ENCODE data around the gene CD55.

The CD55 gene

DNA sequence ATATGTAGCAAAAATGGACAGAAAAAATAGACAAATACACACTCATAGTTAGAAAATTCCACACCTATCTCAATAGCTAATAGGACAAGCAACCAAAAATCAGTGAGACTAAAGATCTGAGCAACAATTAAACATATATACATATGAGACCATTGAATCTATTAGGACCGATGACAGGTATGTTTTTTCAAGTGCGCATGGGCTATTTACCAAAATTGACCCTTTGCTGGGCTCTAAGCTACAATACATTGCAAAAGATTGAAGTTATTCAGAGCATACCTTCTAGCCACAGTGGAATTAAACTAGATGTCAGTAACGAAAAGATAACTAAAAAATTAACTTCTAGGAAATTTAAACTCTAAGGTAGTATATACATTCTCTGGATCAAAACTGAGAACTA, 13.7 kb downstream of the CD55 start:
- Histone ChIP-seq H3K27me3 (ENCODE audit: low read length) (no peaks in the 10 kb centered on the region), H3F3A (ENCODE audit: insufficient read depth) (no peaks in the 10 kb centered on the region), H4K20me1 (ENCODE audit: low read depth, low read length) (no peaks in the 10 kb centered on the region), H3K9me2 (replicated peaks; ENCODE audit: insufficient read depth, low read length) (no peaks in the 10 kb centered on the region), H3K9me3 (ENCODE audit: insufficient read depth, low read length) (peaks cover 7% of the 10 kb centered on the region; the same call in 1 of the 2 replicates), H3K9ac (ENCODE audit: low read length) (no peak overlapping the region), H3K4me2 (ENCODE audit: low read depth, low read length, poor library complexity, severe bottlenecking) (no peak overlapping the region), H3K36me3 (ENCODE audit: low read length) (peaks cover 7% of the 10 kb centered on the region), H2AFZ (ENCODE audit: low read depth, low read length, severe bottlenecking) (no peak overlapping the region), H3K4me3 (ENCODE audit: insufficient read depth, low read length, poor library complexity, severe bottlenecking) (no peak overlapping the region), H3K79me2 (ENCODE audit: insufficient read depth, low read length) (no peaks in the 10 kb centered on the region), H3K27ac (ENCODE audit: low read depth, low read length) (no peak overlapping the region)
- TF ChIP-seq EZH2phosphoT487 (conservative IDR thresholded peaks at IDR 0.05; ENCODE audit: low read length) = no peak
- TF ChIP-seq, protein P1, sequence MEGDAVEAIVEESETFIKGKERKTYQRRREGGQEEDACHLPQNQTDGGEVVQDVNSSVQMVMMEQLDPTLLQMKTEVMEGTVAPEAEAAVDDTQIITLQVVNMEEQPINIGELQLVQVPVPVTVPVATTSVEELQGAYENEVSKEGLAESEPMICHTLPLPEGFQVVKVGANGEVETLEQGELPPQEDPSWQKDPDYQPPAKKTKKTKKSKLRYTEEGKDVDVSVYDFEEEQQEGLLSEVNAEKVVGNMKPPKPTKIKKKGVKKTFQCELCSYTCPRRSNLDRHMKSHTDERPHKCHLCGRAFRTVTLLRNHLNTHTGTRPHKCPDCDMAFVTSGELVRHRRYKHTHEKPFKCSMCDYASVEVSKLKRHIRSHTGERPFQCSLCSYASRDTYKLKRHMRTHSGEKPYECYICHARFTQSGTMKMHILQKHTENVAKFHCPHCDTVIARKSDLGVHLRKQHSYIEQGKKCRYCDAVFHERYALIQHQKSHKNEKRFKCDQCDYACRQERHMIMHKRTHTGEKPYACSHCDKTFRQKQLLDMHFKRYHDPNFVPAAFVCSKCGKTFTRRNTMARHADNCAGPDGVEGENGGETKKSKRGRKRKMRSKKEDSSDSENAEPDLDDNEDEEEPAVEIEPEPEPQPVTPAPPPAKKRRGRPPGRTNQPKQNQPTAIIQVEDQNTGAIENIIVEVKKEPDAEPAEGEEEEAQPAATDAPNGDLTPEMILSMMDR (IDR thresholded peaks at IDR 0.05; ENCODE audit: insufficient read depth, low read length, poor library complexity, severe bottlenecking) = no peak

DNA sequence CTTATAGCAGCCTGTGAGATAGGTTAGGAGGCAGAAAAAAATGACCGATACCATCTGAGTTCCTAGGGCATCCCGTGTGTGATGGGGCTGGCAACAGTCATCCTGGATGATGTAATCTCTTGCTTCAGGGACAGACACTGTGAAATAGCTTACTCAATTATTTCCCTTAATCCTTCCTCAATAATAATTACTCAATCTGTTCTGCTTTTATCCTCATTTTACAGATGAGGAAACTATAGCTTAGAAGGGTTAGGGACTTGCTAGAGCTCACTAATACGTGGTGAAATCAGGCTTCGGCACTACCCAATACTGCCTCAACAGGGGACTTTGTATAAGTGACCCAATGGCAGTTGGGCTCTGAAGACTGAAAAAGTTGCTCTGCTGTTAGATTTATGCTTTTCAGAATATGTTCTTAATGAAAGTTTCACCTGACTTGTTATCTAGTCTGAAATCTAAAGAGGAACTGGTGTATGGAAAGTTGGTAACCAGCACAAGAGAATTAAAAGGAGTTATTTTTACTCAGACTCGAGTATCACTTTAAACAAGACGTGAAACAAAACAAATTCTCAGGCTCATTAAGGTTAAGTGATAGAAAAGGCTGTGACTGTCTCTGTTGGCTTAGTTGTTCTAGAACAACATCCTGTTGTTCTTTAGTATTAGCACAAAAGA, 14.4 kb downstream of the CD55 start:
- no peak overlapping the region for H3K27ac ChIP-seq (ENCODE audit: low read depth, low read length)
- H3K27me3 ChIP-seq (ENCODE audit: low read length) = no peaks in the 10 kb centered on the region
- H2AFZ ChIP-seq (ENCODE audit: low read depth, low read length, severe bottlenecking) = no peak overlapping the region
- H3K4me3 ChIP-seq (ENCODE audit: insufficient read depth, low read length, poor library complexity, severe bottlenecking) = no peak overlapping the region
- H3K9me3 ChIP-seq (ENCODE audit: insufficient read depth, low read length) = peaks cover 7% of the 10 kb centered on the region; the same call in 1 of the 2 replicates
- no peak overlapping the region for H3K4me2 ChIP-seq (ENCODE audit: low read depth, low read length, poor library complexity, severe bottlenecking)
- TF ChIP-seq EZH2phosphoT487 (conservative IDR thresholded peaks at IDR 0.05; ENCODE audit: low read length) = no peak
- H3K9ac ChIP-seq (ENCODE audit: low read length) = no peak overlapping the region
- H3K9me2 ChIP-seq (replicated peaks; ENCODE audit: insufficient read depth, low read length) = no peaks in the 10 kb centered on the region
- no peaks in the 10 kb centered on the region for H4K20me1 ChIP-seq (ENCODE audit: low read depth, low read length)
- H3F3A ChIP-seq (ENCODE audit: insufficient read depth) = no peaks in the 10 kb centered on the region
- no peaks in the 10 kb centered on the region for H3K79me2 ChIP-seq (ENCODE audit: insufficient read depth, low read length)
- H3K36me3 ChIP-seq (ENCODE audit: low read length) = peaks cover 7% of the 10 kb centered on the region

DNA sequence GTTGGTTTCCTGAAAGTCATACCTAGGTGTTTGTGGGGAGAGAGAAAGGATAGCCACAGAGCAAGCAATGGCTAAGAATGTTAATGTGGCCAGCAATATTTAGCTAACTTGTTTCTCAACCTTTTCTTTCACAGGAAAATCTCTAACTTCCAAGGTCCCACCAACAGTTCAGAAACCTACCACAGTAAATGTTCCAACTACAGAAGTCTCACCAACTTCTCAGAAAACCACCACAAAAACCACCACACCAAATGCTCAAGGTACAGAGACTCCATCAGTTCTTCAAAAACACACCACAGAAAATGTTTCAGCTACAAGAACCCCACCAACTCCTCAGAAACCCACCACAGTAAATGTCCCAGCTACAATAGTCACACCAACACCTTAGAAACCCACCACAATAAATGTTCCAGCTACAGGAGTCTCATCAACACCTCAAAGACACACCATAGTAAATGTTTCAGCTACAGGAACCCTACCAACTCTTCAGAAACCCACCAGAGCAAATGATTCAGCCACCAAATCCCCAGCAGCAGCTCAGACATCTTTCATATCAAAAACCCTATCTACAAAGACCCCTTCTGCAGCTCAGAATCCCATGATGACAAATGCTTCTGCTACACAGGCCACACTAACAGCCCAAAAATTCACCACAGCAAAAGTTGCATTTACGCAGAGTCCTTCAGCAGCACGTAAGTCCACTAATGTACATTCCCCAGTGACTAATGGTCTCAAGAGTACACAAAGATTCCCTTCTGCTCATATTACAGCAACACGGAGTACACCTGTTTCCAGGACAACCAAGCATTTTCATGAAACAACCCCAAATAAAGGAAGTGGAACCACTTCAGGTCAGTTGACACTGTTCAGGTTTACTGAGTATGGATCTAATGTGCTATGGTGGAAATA, 15.3 kb downstream of the CD55 start:
- no peaks in the 10 kb centered on the region for H3K79me2 ChIP-seq (ENCODE audit: insufficient read depth, low read length)
- H3K27me3 ChIP-seq (ENCODE audit: low read length) = no peaks in the 10 kb centered on the region
- no peak overlapping the region for H3K4me3 ChIP-seq (ENCODE audit: insufficient read depth, low read length, poor library complexity, severe bottlenecking)
- H3K27ac ChIP-seq (ENCODE audit: low read depth, low read length) = no peak overlapping the region
- H4K20me1 ChIP-seq (ENCODE audit: low read depth, low read length) = no peaks in the 10 kb centered on the region
- H3K36me3 ChIP-seq (ENCODE audit: low read length) = peaks cover 7% of the 10 kb centered on the region
- no peak overlapping the region for H3K4me2 ChIP-seq (ENCODE audit: low read depth, low read length, poor library complexity, severe bottlenecking)
- no peak overlapping the region for H3K9ac ChIP-seq (ENCODE audit: low read length)
- no peak overlapping the region for H2AFZ ChIP-seq (ENCODE audit: low read depth, low read length, severe bottlenecking)
- H3F3A ChIP-seq (ENCODE audit: insufficient read depth) = no peaks in the 10 kb centered on the region
- peaks cover 7% of the 10 kb centered on the region; the same call in 1 of the 2 replicates for H3K9me3 ChIP-seq (ENCODE audit: insufficient read depth, low read length)
- H3K9me2 ChIP-seq (replicated peaks; ENCODE audit: insufficient read depth, low read length) = no peaks in the 10 kb centered on the region
- TF ChIP-seq EZH2phosphoT487 (conservative IDR thresholded peaks at IDR 0.05; ENCODE audit: low read length) = no peak
- TF ChIP-seq, protein P1 (IDR thresholded peaks at IDR 0.05; ENCODE audit: insufficient read depth, low read length, poor library complexity, severe bottlenecking) = no peak
